HFF-Myc (cell line): ENCODE data around the gene PEG3.

Source experiments
- DNase-seq: peaks from one replicate; pipeline ENCODE4 v3.0.0-alpha.2; 2011; ENCODE audit warnings: low read depth; ENCODE audit errors: extremely low read depth
- H3K4me3 ChIP-seq: replicated peaks from 2 replicates; pipeline ENCODE4 v1.5.1; 2011; ENCODE audit warnings: low read depth, mild to moderate bottlenecking, control low read depth, low read length
- CTCF ChIP-seq: IDR thresholded peaks from 2 replicates; pipeline ENCODE4 v1.5.1; 2012; ENCODE audit warnings: mild to moderate bottlenecking, low read depth, low read length, control low read depth; ENCODE audit errors: missing control alignments

Gene PEG3

GRCh38 chr19:56840451-56841192, at the start of gene PEG3, which contains the start of gene ZIM2:
PEG3 (minus strand) TSS chr19:56840726; CDS start chr19:56824655, 16,071 bp downstream.
ZIM2 (minus strand) TSS chr19:56840726; CDS start chr19:56824277, 16,449 bp downstream.
- no peak for TF ChIP-seq CTCF
- no peak for DNase-seq
- H3K4me3 ChIP-seq: no peak within 1 kb of the TSS

GRCh38 chr19:56885173-56885985, 44.9 kb upstream of the PEG3 start:
- no peak overlapping the region for H3K4me3 ChIP-seq
- no peak for DNase-seq
- TF ChIP-seq CTCF: no peak

GRCh38 chr19:56884441-56884840, 43.9 kb upstream of the PEG3 start:
- TF ChIP-seq CTCF: no peak
- DNase-seq: no peak
- no peak overlapping the region for H3K4me3 ChIP-seq

- no peak for TF ChIP-seq CTCF
- no peak overlapping the region for H3K4me3 ChIP-seq
- no peak for DNase-seq
Measured at GRCh38 chr19:56880592-56881190, 40.2 kb upstream of the PEG3 start.

GRCh38 chr19:56877069-56877715, 36.7 kb upstream of the PEG3 start:
- TF ChIP-seq CTCF: no peak
- no peak overlapping the region for H3K4me3 ChIP-seq
- no peak for DNase-seq

GRCh38 chr19:56875717-56876116, 35.2 kb upstream of the PEG3 start:
- H3K4me3 ChIP-seq: no peak overlapping the region
- no peak for DNase-seq
- TF ChIP-seq CTCF: no peak
